IMR-90 (cell line): ENCODE data around the gene CYP4V2. TPM values are rescaled to one million over a fixed set of nuclear protein-coding genes. Genes with fewer than 3 reads are reported as not detected.

Experiments
- ATAC-seq: fragments of 200-7000 bp; cut with Tn5 transposase; 2 replicates; pipeline ENCODE4 v1.9.1; 2020; ENCODE audit warnings: low read depth, mild to moderate bottlenecking, moderate library complexity
- BruUV-seq: library from RNA; stranded (reverse); fragments of 400-500 nt; replicated peaks from 2 replicates; lab custom pipeline; 2021; lab: Mats Ljungman, UMichigan
- CTCF ChIA-PET: fragments of 300-600 bp; formaldehyde crosslinking; extraction: SDS; loops from one replicate; lab custom pipeline; 2021; ENCODE audit warnings: antibody characterized with exemption; lab: Yijun Ruan, JAX
- POLR2A ChIA-PET: fragments of 300-600 bp; sonication (Branson Sonifier 250); formaldehyde crosslinking; loops from one replicate; lab custom pipeline; 2022; ENCODE audit warnings: antibody characterized with exemption; ENCODE audit not compliant: unreplicated experiment; lab: Charles Lee
- DNase-seq: peaks from one replicate; pipeline ENCODE4 v3.0.0; 2013
- H2AFZ ChIP-seq: replicated peaks from 2 replicates; pipeline ENCODE3; 2013; ENCODE audit warnings: low read length, mild to moderate bottlenecking; ENCODE audit not compliant: poor library complexity
- H2AK5ac ChIP-seq: 2 replicates; pipeline ENCODE4 v1.6.1; 2013; ENCODE audit warnings: low read depth, low read length, inconsistent platforms
- H2AK9ac ChIP-seq: replicated peaks from 2 replicates; pipeline ENCODE3; 2013; ENCODE audit warnings: mild to moderate bottlenecking, low read depth, low read length, moderate library complexity; ENCODE audit not compliant: poor library complexity
- H2BK120ac ChIP-seq: 2 replicates; pipeline ENCODE4 v1.6.1; 2013; ENCODE audit warnings: low read depth, low read length, inconsistent platforms
- H2BK15ac ChIP-seq: 3 replicates; pipeline ENCODE4 v1.6.1; 2013; ENCODE audit warnings: low read depth, low read length, inconsistent platforms
- H2BK20ac ChIP-seq: 2 replicates; pipeline ENCODE4 v1.6.1; 2013; ENCODE audit warnings: low read depth, mild to moderate bottlenecking, inconsistent platforms, low read length, moderate library complexity
- H2BK5ac ChIP-seq: 2 replicates; pipeline ENCODE4 v1.6.1; 2013; ENCODE audit warnings: mild to moderate bottlenecking, low read depth, low read length, inconsistent platforms; ENCODE audit not compliant: poor library complexity, severe bottlenecking
- H3K14ac ChIP-seq: replicated peaks from 2 replicates; pipeline ENCODE4 v1.6.1; 2013; ENCODE audit warnings: low read depth, low read length, inconsistent platforms
- H3K18ac ChIP-seq: 2 replicates; pipeline ENCODE4 v1.6.1; 2013; ENCODE audit warnings: low read depth, low read length, control low read depth
- H3K23ac ChIP-seq: 2 replicates; pipeline ENCODE4 v1.6.1; 2013; ENCODE audit warnings: low read depth, low read length, inconsistent platforms
- H3K27ac ChIP-seq: 2 replicates; pipeline ENCODE4 v1.5.1; 2013; ENCODE audit warnings: mild to moderate bottlenecking, control low read depth, low read length; ENCODE audit not compliant: insufficient read depth
- H3K27me3 ChIP-seq: 2 replicates; pipeline ENCODE4 v1.6.1; 2013; ENCODE audit warnings: low read length; ENCODE audit not compliant: control insufficient read depth, insufficient read depth
- H3K36me3 ChIP-seq: 2 replicates; pipeline ENCODE4 v1.6.1; 2013; ENCODE audit warnings: low read length, mixed read lengths; ENCODE audit not compliant: control insufficient read depth, insufficient read depth
- H3K4ac ChIP-seq: 2 replicates; pipeline ENCODE4 v1.6.1; 2013; ENCODE audit warnings: low read depth, low read length, inconsistent platforms
- H3K4me1 ChIP-seq: 2 replicates; pipeline ENCODE4 v1.6.1; 2013; ENCODE audit warnings: low read length, mixed read lengths; ENCODE audit not compliant: control insufficient read depth, insufficient read depth
- H3K4me2 ChIP-seq: 2 replicates; pipeline ENCODE4 v1.6.1; 2013; ENCODE audit warnings: low read depth, mild to moderate bottlenecking, control low read depth, low read length, moderate library complexity
- H3K4me3 ChIP-seq: 2 replicates; pipeline ENCODE4 v1.5.1; 2013; ENCODE audit warnings: low read depth, mild to moderate bottlenecking, control low read depth, low read length, moderate library complexity; ENCODE audit not compliant: insufficient read depth
- H3K56ac ChIP-seq: 2 replicates; pipeline ENCODE4 v1.6.1; 2013; ENCODE audit warnings: low read length, inconsistent platforms; ENCODE audit not compliant: insufficient read depth; ENCODE audit errors: extremely low read depth
- H3K79me1 ChIP-seq, 2 experiments: 2 replicates each; pipeline ENCODE4 v1.6.1; 2013; ENCODE audit warnings: low read length in 2 of 2, inconsistent platforms in 1 of 2, low read depth in 1 of 2
- H3K9ac ChIP-seq: 2 replicates; pipeline ENCODE4 v1.6.1; 2013; ENCODE audit warnings: low read depth, low read length, control low read depth
- H3K9me1 ChIP-seq: 2 replicates; pipeline ENCODE4 v1.6.1; 2013; ENCODE audit warnings: low read length, inconsistent platforms; ENCODE audit not compliant: insufficient read depth
- H3K9me3 ChIP-seq: 2 replicates; pipeline ENCODE4 v1.6.1; 2013; ENCODE audit warnings: low read length; ENCODE audit not compliant: control insufficient read depth, insufficient read depth
- H4K20me1 ChIP-seq: 2 replicates; pipeline ENCODE4 v1.6.1; 2013; ENCODE audit warnings: low read length, inconsistent platforms; ENCODE audit not compliant: insufficient read depth
- H4K5ac ChIP-seq: 2 replicates; pipeline ENCODE4 v1.6.1; 2013; ENCODE audit warnings: mild to moderate bottlenecking, low read depth, low read length, control low read depth
- H4K8ac ChIP-seq, 2 experiments: 2 replicates each; pipeline ENCODE4 v1.6.1; 2013; ENCODE audit warnings: low read depth in 2 of 2, low read length in 2 of 2, control low read depth in 1 of 2, inconsistent platforms in 1 of 2
- H4K91ac ChIP-seq: 2 replicates; pipeline ENCODE4 v1.6.1; 2013; ENCODE audit warnings: low read depth, low read length, inconsistent platforms; ENCODE audit not compliant: insufficient read depth
- BHLHE40 ChIP-seq: fragments of 150-350 bp; IDR thresholded peaks from 2 replicates; pipeline ENCODE4 v1.6.1; 2016; ENCODE audit warnings: mild to moderate bottlenecking, low read depth, low read length
- CHD1 ChIP-seq: IDR thresholded peaks from 2 replicates; pipeline ENCODE4 v1.6.1; 2012; ENCODE audit warnings: low read depth, low read length, improper control_type of control experiment
- FOS ChIP-seq: fragments of 150-350 bp; IDR thresholded peaks from 2 replicates; pipeline ENCODE4 v1.6.1; 2016; ENCODE audit warnings: low read depth, low read length
- MXI1 ChIP-seq: IDR thresholded peaks from 2 replicates; pipeline ENCODE4 v1.6.1; 2012; ENCODE audit warnings: low read depth, mild to moderate bottlenecking, low read length, moderate library complexity, borderline replicate concordance
- NFE2L2 ChIP-seq: fragments of 150-350 bp; IDR thresholded peaks from 2 replicates; pipeline ENCODE4 v1.6.1; 2016; ENCODE audit warnings: low read depth, mild to moderate bottlenecking, low read length
- POLR2A ChIP-seq: IDR thresholded peaks from 2 replicates; pipeline ENCODE4 v1.6.1; 2012; ENCODE audit warnings: mild to moderate bottlenecking, low read depth, low read length
- RFX5 ChIP-seq: IDR thresholded peaks from 2 replicates; pipeline ENCODE4 v1.8.0; 2012; ENCODE audit warnings: low read depth, mild to moderate bottlenecking, low read length, moderate library complexity
- SMC3 ChIP-seq: fragments of 150-350 bp; IDR thresholded peaks from 2 replicates; pipeline ENCODE4 v1.6.1; 2016; ENCODE audit warnings: low read depth, mild to moderate bottlenecking, antibody characterized with exemption, low read length, moderate library complexity
- WGBS, 2 experiments: methylation state at CpG; one replicate each; pipeline versions ENCODE4 v1.1.5 to v1.1.7; 2013; ENCODE audit warnings: missing lambda C conversion rate in 2 of 2; ENCODE audit not compliant: insufficient read length in 1 of 2; ENCODE audit errors: extremely low coverage in 2 of 2; 5-methylcytosine and 5-hydroxymethylcytosine counted together
- dilution Hi-C: fragments of 300-500 bp; cut with HindIII; formaldehyde crosslinking; loops from one replicate; pipeline ENCODE4 v1.14.3; 2018; ENCODE audit warnings: low sequenced_read_pairs; ENCODE audit not compliant: unreplicated experiment
- in situ Hi-C: fragments of 300-500 bp; cut with MboI; formaldehyde crosslinking; loops from 3 replicates; pipeline ENCODE4 v1.14.3; 2019; ENCODE audit warnings: low sequenced_read_pairs, inconsistent platforms, mixed read lengths
- intact Hi-C: fragments of 100-400 bp; cut with micrococcal nuclease; formaldehyde crosslinking; loops from 2 replicates; pipeline ENCODE4 v1.10.0; 2022
- polyA plus RNA-seq, 3 experiments: library from polyadenylated mRNA; depleted of rRNA; stranded (reverse); fragments of >200 nt; gene quantifications; 2 replicates each; pipeline ENCODE4 v1.2.3, GENCODE V29; 2012; ENCODE audit warnings: low replicate concordance in 1 of 3
- total RNA-seq: library from RNA; depleted of rRNA; stranded (reverse); fragments of >200 nt; gene quantifications from 2 replicates; pipeline ENCODE4 v1.2.3, GENCODE V29; 2012
- TF ChIP-seq, protein P1 (sequence below): fragments of 150-350 bp; IDR thresholded peaks from 2 replicates; pipeline ENCODE4 v1.6.1; 2017; ENCODE audit warnings: mild to moderate bottlenecking, antibody characterized with exemption, low read length, low read depth
- TF ChIP-seq, protein P2 (sequence below): fragments of 150-350 bp; IDR thresholded peaks from 2 replicates; pipeline ENCODE4 v1.6.1; 2016; ENCODE audit warnings: low read depth, mild to moderate bottlenecking, low read length, moderate library complexity, borderline replicate concordance
- TF ChIP-seq, protein P3 (sequence below): conservative IDR thresholded peaks from 2 replicates; pipeline ENCODE4 v1.5.1; 2012; ENCODE audit warnings: mild to moderate bottlenecking, low read depth, low read length, improper control_type of control experiment

Gene CYP4V2
- total and polyA plus RNA-seq, 2 of the 4 experiments (the other 2 are of a cell fraction), result 3.9 to 4.1 TPM

DNA sequence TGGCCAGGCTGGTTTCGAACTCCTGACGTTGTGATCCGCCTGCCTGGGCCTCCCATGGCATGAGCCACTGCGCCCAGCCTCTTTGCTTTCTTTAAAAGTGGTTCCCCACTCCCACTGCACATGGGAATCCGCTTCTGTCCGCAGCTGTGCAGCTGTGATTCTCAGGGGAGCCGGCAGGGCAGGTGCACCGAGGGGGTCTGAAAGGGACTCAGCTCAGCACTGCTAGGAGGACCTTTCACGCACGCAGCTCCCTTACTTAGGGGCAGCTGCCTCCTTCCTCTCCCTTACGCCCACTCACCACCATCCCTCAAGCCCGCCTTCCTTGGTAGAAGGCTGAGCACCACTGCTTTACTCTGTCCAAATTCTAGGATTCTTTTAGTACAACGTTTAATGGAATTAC is 40.4 kb upstream of the CYP4V2 start:
- Histone ChIP-seq H3K9ac (no peak overlapping the region), H4K91ac (no peak overlapping the region), H3K4me1 (no peaks in the 10 kb centered on the region), H2BK120ac (no peak overlapping the region), H3K18ac (no peak overlapping the region), H3K56ac (no peak overlapping the region), H3K14ac (no peak overlapping the region), H2AFZ (peak overlapping the region; percentile 23), H3K27ac (no peak overlapping the region), H2BK5ac (no peak overlapping the region), H3K4me3 (no peak overlapping the region), H3K27me3 (0 out of 2 replicates have a peak, but pooled peaks cover 3% of the 10 kb centered on the region), H4K8ac (no peak overlapping the region), H3K4me2 (no peak overlapping the region), H3K9me3 (no peaks in the 10 kb centered on the region), H3K9me1 (no peaks in the 10 kb centered on the region), H3K4ac (no peak overlapping the region), H4K20me1 (no peaks in the 10 kb centered on the region), H3K36me3 (no peaks in the 10 kb centered on the region), H4K5ac (no peak overlapping the region), H2BK15ac (no peak overlapping the region), H2BK20ac (no peak overlapping the region), H2AK9ac (no peak overlapping the region), H3K23ac (no peak overlapping the region), H2AK5ac (no peak overlapping the region), H3K79me1 (no peaks in the 10 kb centered on the region)
- TF ChIP-seq MXI1 (no peak), BHLHE40 (no peak), POLR2A (no peak), CHD1 (no peak), SMC3 (no peak), RFX5 (no peak), NFE2L2 (no peak), FOS (no peak)
- TF ChIP-seq, protein P1, sequence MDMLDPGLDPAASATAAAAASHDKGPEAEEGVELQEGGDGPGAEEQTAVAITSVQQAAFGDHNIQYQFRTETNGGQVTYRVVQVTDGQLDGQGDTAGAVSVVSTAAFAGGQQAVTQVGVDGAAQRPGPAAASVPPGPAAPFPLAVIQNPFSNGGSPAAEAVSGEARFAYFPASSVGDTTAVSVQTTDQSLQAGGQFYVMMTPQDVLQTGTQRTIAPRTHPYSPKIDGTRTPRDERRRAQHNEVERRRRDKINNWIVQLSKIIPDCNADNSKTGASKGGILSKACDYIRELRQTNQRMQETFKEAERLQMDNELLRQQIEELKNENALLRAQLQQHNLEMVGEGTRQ, result no peak
- TF ChIP-seq, protein P2, sequence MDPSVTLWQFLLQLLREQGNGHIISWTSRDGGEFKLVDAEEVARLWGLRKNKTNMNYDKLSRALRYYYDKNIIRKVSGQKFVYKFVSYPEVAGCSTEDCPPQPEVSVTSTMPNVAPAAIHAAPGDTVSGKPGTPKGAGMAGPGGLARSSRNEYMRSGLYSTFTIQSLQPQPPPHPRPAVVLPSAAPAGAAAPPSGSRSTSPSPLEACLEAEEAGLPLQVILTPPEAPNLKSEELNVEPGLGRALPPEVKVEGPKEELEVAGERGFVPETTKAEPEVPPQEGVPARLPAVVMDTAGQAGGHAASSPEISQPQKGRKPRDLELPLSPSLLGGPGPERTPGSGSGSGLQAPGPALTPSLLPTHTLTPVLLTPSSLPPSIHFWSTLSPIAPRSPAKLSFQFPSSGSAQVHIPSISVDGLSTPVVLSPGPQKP, result no peak
- TF ChIP-seq, protein P3, sequence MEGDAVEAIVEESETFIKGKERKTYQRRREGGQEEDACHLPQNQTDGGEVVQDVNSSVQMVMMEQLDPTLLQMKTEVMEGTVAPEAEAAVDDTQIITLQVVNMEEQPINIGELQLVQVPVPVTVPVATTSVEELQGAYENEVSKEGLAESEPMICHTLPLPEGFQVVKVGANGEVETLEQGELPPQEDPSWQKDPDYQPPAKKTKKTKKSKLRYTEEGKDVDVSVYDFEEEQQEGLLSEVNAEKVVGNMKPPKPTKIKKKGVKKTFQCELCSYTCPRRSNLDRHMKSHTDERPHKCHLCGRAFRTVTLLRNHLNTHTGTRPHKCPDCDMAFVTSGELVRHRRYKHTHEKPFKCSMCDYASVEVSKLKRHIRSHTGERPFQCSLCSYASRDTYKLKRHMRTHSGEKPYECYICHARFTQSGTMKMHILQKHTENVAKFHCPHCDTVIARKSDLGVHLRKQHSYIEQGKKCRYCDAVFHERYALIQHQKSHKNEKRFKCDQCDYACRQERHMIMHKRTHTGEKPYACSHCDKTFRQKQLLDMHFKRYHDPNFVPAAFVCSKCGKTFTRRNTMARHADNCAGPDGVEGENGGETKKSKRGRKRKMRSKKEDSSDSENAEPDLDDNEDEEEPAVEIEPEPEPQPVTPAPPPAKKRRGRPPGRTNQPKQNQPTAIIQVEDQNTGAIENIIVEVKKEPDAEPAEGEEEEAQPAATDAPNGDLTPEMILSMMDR, result no peak
- BruUV-seq, result no TSS peak
- ChIA-PET POLR2A (no interaction called here), CTCF (no interaction called here)
- DNase-seq, result no peak
- intact Hi-C loops, result no loop called here
- dilution Hi-C loops, result no loop called here
- no peak for ATAC-seq
- in situ Hi-C loops, result no loop called here
- 80% methylated on average over 3 of the region's 13 CpGs; no CpG with 5 or more reads in 1 of the 2 experiments for WGBS, 2 experiments
